H1 (cell line): Measurements from ENCODE around the gene YTHDF2. TPM values are rescaled to one million over a fixed set of nuclear protein-coding genes. Genes with fewer than 3 reads are reported as not detected.

Experiments
- SP4 ChIP-seq: IDR thresholded peaks from 2 replicates; pipeline ENCODE4 v1.6.1; 2012; ENCODE audit warnings: low read length, inconsistent platforms
- polyA plus RNA-seq, 7 experiments: library from polyadenylated mRNA; depleted of rRNA in 3 of 7; stranded (reverse) in 5 of 7; unstranded in 2 of 7; fragments of >200 nt in 5 of 7; fragments of 200-250 nt in 2 of 7; gene quantifications; 1 replicate in 5 of 7; 2 replicates in 1 of 7; 4 replicates in 1 of 7; pipeline versions ENCODE4 v1.2.1 to v1.2.3, GENCODE V29; 2011 to 2013; ENCODE audit warnings: missing spikeins in 2 of 7, mixed read lengths in 2 of 7
- total RNA-seq: library from RNA; stranded (reverse); fragmentation: NEBNext Ultra II Directional; extraction: Animal tissue kit (Norgen Biotek cat#: 25700); gene quantifications from 2 replicates; pipeline ENCODE4 v1.2.1, GENCODE V29; 2021

Gene YTHDF2
- total and polyA plus RNA-seq, 2 of the 8 experiments (the other 6 are each of a cell fraction or from before 2014, with no cell fraction given), result 128 to 164 TPM

DNA sequence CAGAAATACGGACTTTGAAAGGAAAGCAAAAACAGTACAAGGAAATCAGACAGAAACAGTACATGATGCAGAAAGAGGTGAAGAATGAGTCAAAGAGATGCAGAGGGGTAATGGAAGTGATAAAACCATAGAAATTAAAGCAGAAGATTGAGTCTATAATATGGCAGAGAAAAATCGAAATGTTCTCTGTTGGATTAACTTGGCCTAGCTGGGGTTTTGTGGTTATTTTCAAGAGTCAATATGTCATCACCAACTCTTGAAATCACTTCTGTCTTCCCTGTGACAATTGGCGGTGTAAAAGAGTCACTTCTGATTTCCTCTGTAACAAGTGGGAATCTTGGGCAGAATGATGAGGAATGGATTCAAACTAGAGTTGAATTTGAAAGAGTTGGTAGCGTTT lies 7.4 kb downstream of the YTHDF2 start (continued):
- TF ChIP-seq SP4, result no peak
- TF ChIP-seq, all 59 proteins: peak for 0
